ENCODE measurements around the gene FLT4. TPM values are rescaled to one million over a fixed set of nuclear protein-coding genes. Genes with fewer than 3 reads are reported as not detected.

Gene FLT4
- total and polyA plus RNA-seq, 2 donors (not counting 1 experiment from before 2014, with no cell fraction given) = 0.17 TPM; not detected in 1

DNA sequence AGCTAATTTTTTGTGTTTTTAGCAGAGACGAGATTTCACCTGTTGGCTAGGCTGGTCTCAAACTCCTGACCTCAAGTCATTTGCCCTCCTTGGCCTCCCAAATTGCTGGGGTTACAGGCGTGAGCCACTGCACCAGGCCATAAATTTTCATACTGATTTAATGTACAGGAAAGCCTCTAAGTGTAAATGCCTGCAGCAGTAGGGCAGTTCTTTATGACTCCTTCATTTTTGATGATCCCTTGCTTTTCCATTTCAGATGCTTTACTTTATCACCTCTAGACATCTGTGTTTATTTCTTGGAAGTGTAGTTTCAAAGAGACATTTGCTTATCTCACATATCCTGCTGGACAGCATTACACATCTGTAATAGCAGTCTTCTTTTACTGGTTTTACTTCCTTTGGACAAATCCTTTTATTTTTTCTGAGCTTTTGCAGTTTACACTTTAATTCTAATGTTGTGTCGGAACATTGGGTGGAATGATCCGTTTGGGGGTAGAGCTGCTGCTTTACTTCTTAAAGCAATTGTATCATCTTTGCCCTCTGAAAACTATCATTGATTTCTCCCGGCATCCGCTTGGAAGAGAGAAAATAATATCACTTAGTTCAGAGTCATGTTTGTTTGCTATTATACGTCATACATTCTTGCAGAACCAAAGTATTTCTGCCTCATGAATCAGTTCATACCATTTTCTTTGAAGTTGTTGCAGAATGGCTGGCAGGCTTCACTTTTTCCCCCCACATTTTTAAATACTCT is 94.1 kb downstream of the FLT4 start:
- H3K4me3 ChIP-seq (replicated peaks in 1 of 4; ENCODE audit: control extremely low read depth in 1 of 4, insufficient read depth in 1 of 4, low read depth in 3 of 4, low read length in 4 of 4) = peak overlapping the region in 1 of 4 experiments; percentile 17
- H3K4me2 ChIP-seq (ENCODE audit: extremely low read depth, insufficient read depth, low read length) = peak overlapping the region; percentile 30
- H3K9me3 ChIP-seq (ENCODE audit: control insufficient read depth, insufficient read depth, low read depth, low read length) = no peaks in the 10 kb centered on the region
- no peak overlapping the region for H3K9ac ChIP-seq (ENCODE audit: insufficient read depth, low read length)
- peak overlapping the region; percentile 37 for H3K27ac ChIP-seq (ENCODE audit: insufficient read depth, low read length)
- H4K20me1 ChIP-seq (ENCODE audit: control insufficient read depth, extremely low read depth, insufficient read depth, low read length) = no peaks in the 10 kb centered on the region
- no peaks in the 10 kb centered on the region for H3K27me3 ChIP-seq (ENCODE audit: control insufficient read depth, insufficient read depth, low read length)
- peak; percentile 67 to 86 for DNase-seq (ENCODE audit: low read depth in 2 of 2)
- TF ChIP-seq, protein P1, sequence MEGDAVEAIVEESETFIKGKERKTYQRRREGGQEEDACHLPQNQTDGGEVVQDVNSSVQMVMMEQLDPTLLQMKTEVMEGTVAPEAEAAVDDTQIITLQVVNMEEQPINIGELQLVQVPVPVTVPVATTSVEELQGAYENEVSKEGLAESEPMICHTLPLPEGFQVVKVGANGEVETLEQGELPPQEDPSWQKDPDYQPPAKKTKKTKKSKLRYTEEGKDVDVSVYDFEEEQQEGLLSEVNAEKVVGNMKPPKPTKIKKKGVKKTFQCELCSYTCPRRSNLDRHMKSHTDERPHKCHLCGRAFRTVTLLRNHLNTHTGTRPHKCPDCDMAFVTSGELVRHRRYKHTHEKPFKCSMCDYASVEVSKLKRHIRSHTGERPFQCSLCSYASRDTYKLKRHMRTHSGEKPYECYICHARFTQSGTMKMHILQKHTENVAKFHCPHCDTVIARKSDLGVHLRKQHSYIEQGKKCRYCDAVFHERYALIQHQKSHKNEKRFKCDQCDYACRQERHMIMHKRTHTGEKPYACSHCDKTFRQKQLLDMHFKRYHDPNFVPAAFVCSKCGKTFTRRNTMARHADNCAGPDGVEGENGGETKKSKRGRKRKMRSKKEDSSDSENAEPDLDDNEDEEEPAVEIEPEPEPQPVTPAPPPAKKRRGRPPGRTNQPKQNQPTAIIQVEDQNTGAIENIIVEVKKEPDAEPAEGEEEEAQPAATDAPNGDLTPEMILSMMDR (conservative IDR thresholded peaks at IDR 0.05 in 1 of 2, IDR thresholded peaks at IDR 0.05 in 1 of 2; ENCODE audit: low read depth in 1 of 2, low read length in 2 of 2) = no peak
- no peak for TF ChIP-seq EZH2 (IDR thresholded peaks at IDR 0.05; ENCODE audit: low read length, missing control alignments)
- peaks cover 5% of the 10 kb centered on the region for H3K79me2 ChIP-seq (ENCODE audit: control insufficient read depth, insufficient read depth, low read length)
- no peaks in the 10 kb centered on the region for H3K36me3 ChIP-seq (ENCODE audit: control insufficient read depth, insufficient read depth, low read length)
- no peak overlapping the region for H2AFZ ChIP-seq (ENCODE audit: low read length)
- H3K4me1 ChIP-seq (ENCODE audit: control insufficient read depth, extremely low read depth, insufficient read depth, low read length) = peaks cover 4% of the 10 kb centered on the region

GRCh38 chr5:180553530-180553929 is 95.9 kb downstream of the FLT4 start:
- no peak overlapping the region for H3K4me2 ChIP-seq (ENCODE audit: extremely low read depth, insufficient read depth, low read length)
- no peak for TF ChIP-seq EZH2 (IDR thresholded peaks at IDR 0.05; ENCODE audit: low read length, missing control alignments)
- TF ChIP-seq, protein P1 (conservative IDR thresholded peaks at IDR 0.05 in 1 of 2, IDR thresholded peaks at IDR 0.05 in 1 of 2; ENCODE audit: low read depth in 1 of 2, low read length in 2 of 2) = no peak
- H3K9ac ChIP-seq (ENCODE audit: insufficient read depth, low read length) = no peak overlapping the region
- H3K27ac ChIP-seq (ENCODE audit: insufficient read depth, low read length) = no peak overlapping the region
- H3K27me3 ChIP-seq (ENCODE audit: control insufficient read depth, insufficient read depth, low read length) = no peaks in the 10 kb centered on the region
- DNase-seq (ENCODE audit: low read depth in 2 of 2) = no peak
- no peaks in the 10 kb centered on the region for H3K9me3 ChIP-seq (ENCODE audit: control insufficient read depth, insufficient read depth, low read depth, low read length)
- peaks cover 2% of the 10 kb centered on the region for H3K36me3 ChIP-seq (ENCODE audit: control insufficient read depth, insufficient read depth, low read length)
- no peak overlapping the region for H3K4me3 ChIP-seq (replicated peaks in 1 of 4; ENCODE audit: control extremely low read depth in 1 of 4, insufficient read depth in 1 of 4, low read depth in 3 of 4, low read length in 4 of 4)
- H2AFZ ChIP-seq (ENCODE audit: low read length) = no peak overlapping the region
- no peaks in the 10 kb centered on the region for H4K20me1 ChIP-seq (ENCODE audit: control insufficient read depth, extremely low read depth, insufficient read depth, low read length)
- H3K79me2 ChIP-seq (ENCODE audit: control insufficient read depth, insufficient read depth, low read length) = peaks cover 4% of the 10 kb centered on the region
- H3K4me1 ChIP-seq (ENCODE audit: control insufficient read depth, extremely low read depth, insufficient read depth, low read length) = peaks cover 4% of the 10 kb centered on the region

Other genes starting within 250 kb of the FLT4 start
- 11.3 and 12.7 TPM in 2 replicates for gene CNOT6, start 155.2 kb downstream of the FLT4 start, total RNA-seq
- 19.5 and 20.0 TPM in 2 replicates for gene CNOT6, start 155.2 kb downstream of the FLT4 start, polyA plus RNA-seq
- gene SCGB3A1, start 58.1 kb downstream of the FLT4 start, total RNA-seq = not detected in 2 replicates
- not detected in 2 replicates for gene SCGB3A1, start 58.1 kb downstream of the FLT4 start, polyA plus RNA-seq
- not detected in 2 replicates for gene OR2Y1, start 90.5 kb upstream of the FLT4 start, total RNA-seq
- not detected in 2 replicates for gene OR2Y1, start 90.5 kb upstream of the FLT4 start, polyA plus RNA-seq
- 55.2 and 72.5 TPM in 2 replicates for gene MGAT1, start 153.2 kb upstream of the FLT4 start, total RNA-seq
- gene MGAT1, start 153.2 kb upstream of the FLT4 start, polyA plus RNA-seq = 80.6 and 90.4 TPM in 2 replicates
- gene ZFP62, start 211.7 kb upstream of the FLT4 start, total RNA-seq = 24.1 TPM in 2 replicates
- gene ZFP62, start 211.7 kb upstream of the FLT4 start, polyA plus RNA-seq = 10.1 and 14.4 TPM in 2 replicates
- gene BTNL8, start 249.6 kb upstream of the FLT4 start, total RNA-seq = not detected in 2 replicates
- not detected in 2 replicates for gene BTNL8, start 249.6 kb upstream of the FLT4 start, polyA plus RNA-seq